ENCODE data around the gene CFAP45. TPM values are rescaled to one million over a fixed set of nuclear protein-coding genes. Genes with fewer than 3 reads are reported as not detected.
A peak's percentile ranks its signal among the peaks of the same experiment; 100 is the strongest.

Gene CFAP45
- total and polyA plus RNA-seq, 9 of the 15 experiments (the other 6 are each of a cell fraction or from before 2014, with no cell fraction given) = 0.65 to 2.4 (median 1.5) TPM

GRCh38 chr1:159924025-159924790 lies 24.2 kb upstream of the CFAP45 start (continued):
- peak; percentile 95 for TF ChIP-seq JUN (IDR thresholded peaks at IDR 0.05; ENCODE audit: borderline replicate concordance, low read depth, low read length)
- TF ChIP-seq JUN (CRISPR knock-in tag; IDR thresholded peaks at IDR 0.05; ENCODE audit: borderline replicate concordance) = peak; percentile 56; the same call in 1 of the 2 replicates
- TF ChIP-seq ZFP36 (IDR thresholded peaks at IDR 0.05; ENCODE audit: low read depth, low read length, partially characterized antibody) = no peak
- peak; percentile 86 for TF ChIP-seq TFAP4 (CRISPR knock-in tag; IDR thresholded peaks at IDR 0.05; ENCODE audit: borderline replicate concordance)
- TF ChIP-seq NR3C1 (CRISPR knock-in tag; IDR thresholded peaks at IDR 0.05) = no peak
- TF ChIP-seq TEAD2 (tag; IDR thresholded peaks at IDR 0.05) = no peak
- TF ChIP-seq CHAMP1 (IDR thresholded peaks at IDR 0.05) = no peak
- no peak for TF ChIP-seq ZNF212 (CRISPR knock-in tag; IDR thresholded peaks at IDR 0.05)
- no peak for TF ChIP-seq RBM39 (optimal IDR thresholded peaks at IDR 0.05; ENCODE audit: low read depth, low read length)
- no peak for TF ChIP-seq ZNF3 (CRISPR knock-in tag; IDR thresholded peaks at IDR 0.05)
- TF ChIP-seq GABPA (tag; conservative IDR thresholded peaks at IDR 0.05; ENCODE audit: low read depth) = no peak; the same call in 1 of the 2 replicates
- no peak for TF ChIP-seq CREB5 (CRISPR knock-in tag; IDR thresholded peaks at IDR 0.05)
- TF ChIP-seq ZNF589 (CRISPR knock-in tag; IDR thresholded peaks at IDR 0.05; ENCODE audit: low read depth) = no peak
- no peak for TF ChIP-seq ZNF445 (CRISPR knock-in tag; IDR thresholded peaks at IDR 0.05; ENCODE audit: low read depth)
- TF ChIP-seq ZNF277 (CRISPR knock-in tag; IDR thresholded peaks at IDR 0.05; ENCODE audit: borderline replicate concordance) = no peak
- TF ChIP-seq ZNF347 (CRISPR knock-in tag; IDR thresholded peaks at IDR 0.05; ENCODE audit: low read depth) = no peak
- TF ChIP-seq MAZ (CRISPR knock-in tag; conservative IDR thresholded peaks at IDR 0.05 in 1 of 2, IDR thresholded peaks at IDR 0.05 in 1 of 2) = peak; percentile 81 to 88
- peak; percentile 84 for TF ChIP-seq SMARCE1 (IDR thresholded peaks at IDR 0.05)
- no peak for TF ChIP-seq TCF7 (IDR thresholded peaks at IDR 0.05; ENCODE audit: borderline replicate concordance)
- no peak for TF ChIP-seq NFYB (IDR thresholded peaks at IDR 0.05; ENCODE audit: extremely low read depth, insufficient read length)
- TF ChIP-seq TBL1XR1 (IDR thresholded peaks at IDR 0.05; ENCODE audit: low read length in 2 of 2) = peak; percentile 64 to 69; a peak in 2 of 4 replicates

All from K562 (cell line).